Chondrocyte (in vitro differentiated cells): Measurements from ENCODE around the gene DUSP16. TPM values are rescaled to one million over a fixed set of nuclear protein-coding genes. Genes with fewer than 3 reads are reported as not detected.
"Not testable (repeated sequence)": the region's sequence is repeated elsewhere in the genome, so short reads cannot be mapped to it uniquely, and the experiment has no call there.

ENCODE experiments used
- DNase-seq: peaks from one replicate; pipeline ENCODE4 v3.0.0; 2021; ENCODE audit warnings: mixed read lengths, low spot score
- H3K27ac Mint-ChIP-seq: one replicate; pipeline ENCODE4 v1.8.0; 2021; ENCODE audit warnings: mild to moderate bottlenecking, moderate library complexity, mixed read lengths; ENCODE audit not compliant: unreplicated experiment
- H3K27me3 Mint-ChIP-seq: 2 replicates; pipeline ENCODE4 v1.8.0; 2021; ENCODE audit warnings: low read depth, mixed read lengths
- H3K36me3 Mint-ChIP-seq: 2 replicates; pipeline ENCODE4 v1.8.0; 2021; ENCODE audit warnings: low read depth, mixed read lengths
- H3K4me1 Mint-ChIP-seq: 2 replicates; pipeline ENCODE4 v1.8.0; 2021; ENCODE audit warnings: low read depth, mild to moderate bottlenecking, mixed read lengths
- H3K4me3 Mint-ChIP-seq: one replicate; pipeline ENCODE4 v1.8.0; 2021; ENCODE audit warnings: mild to moderate bottlenecking, moderate library complexity, mixed read lengths; ENCODE audit not compliant: unreplicated experiment
- H3K9me3 Mint-ChIP-seq: 2 replicates; pipeline ENCODE4 v1.8.0; 2021; ENCODE audit warnings: low read depth, mixed read lengths
- total RNA-seq: library from RNA; stranded (reverse); gene quantifications from 3 replicates; pipeline ENCODE4 v1.2.1, GENCODE V29; 2021
- TF ChIP-seq, protein P1 (sequence below): fragments of 200-600 bp; sonication (generic); IDR thresholded peaks from 2 replicates; pipeline ENCODE4 v1.5.0; 2021; ENCODE audit warnings: antibody characterized with exemption, mild to moderate bottlenecking, moderate library complexity

The DUSP16 gene
- total RNA-seq, 1 donor from 2014 or later, result 13.7 TPM

DNA sequence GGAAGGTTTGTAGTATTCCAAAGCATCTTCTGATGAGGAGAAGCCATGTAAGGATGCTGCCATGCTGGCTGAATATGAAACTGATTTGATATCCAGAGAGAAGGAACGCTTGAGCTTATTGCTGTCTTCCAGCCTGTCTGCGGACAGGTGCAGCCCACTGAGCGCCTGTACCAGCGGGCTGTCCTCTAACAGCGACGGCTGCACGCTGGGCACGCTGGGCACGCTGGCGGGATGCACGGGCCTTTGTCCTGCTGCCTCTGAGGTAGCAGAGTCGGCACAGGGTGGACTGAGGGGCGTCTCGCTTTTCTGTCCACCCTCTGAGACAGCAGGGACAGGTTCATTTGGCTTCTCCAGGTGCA lies 85.2 kb downstream of the DUSP16 start:
- TF ChIP-seq, protein P1, sequence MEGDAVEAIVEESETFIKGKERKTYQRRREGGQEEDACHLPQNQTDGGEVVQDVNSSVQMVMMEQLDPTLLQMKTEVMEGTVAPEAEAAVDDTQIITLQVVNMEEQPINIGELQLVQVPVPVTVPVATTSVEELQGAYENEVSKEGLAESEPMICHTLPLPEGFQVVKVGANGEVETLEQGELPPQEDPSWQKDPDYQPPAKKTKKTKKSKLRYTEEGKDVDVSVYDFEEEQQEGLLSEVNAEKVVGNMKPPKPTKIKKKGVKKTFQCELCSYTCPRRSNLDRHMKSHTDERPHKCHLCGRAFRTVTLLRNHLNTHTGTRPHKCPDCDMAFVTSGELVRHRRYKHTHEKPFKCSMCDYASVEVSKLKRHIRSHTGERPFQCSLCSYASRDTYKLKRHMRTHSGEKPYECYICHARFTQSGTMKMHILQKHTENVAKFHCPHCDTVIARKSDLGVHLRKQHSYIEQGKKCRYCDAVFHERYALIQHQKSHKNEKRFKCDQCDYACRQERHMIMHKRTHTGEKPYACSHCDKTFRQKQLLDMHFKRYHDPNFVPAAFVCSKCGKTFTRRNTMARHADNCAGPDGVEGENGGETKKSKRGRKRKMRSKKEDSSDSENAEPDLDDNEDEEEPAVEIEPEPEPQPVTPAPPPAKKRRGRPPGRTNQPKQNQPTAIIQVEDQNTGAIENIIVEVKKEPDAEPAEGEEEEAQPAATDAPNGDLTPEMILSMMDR, result no peak
- Mint-ChIP-seq H3K36me3 (peaks cover 23% of the 10 kb centered on the region), H3K27ac (no peak overlapping the region), H3K9me3 (no peaks in the 10 kb centered on the region), H3K27me3 (no peaks in the 10 kb centered on the region), H3K4me3 (no peak overlapping the region), H3K4me1 (no peaks in the 10 kb centered on the region)
- no peak for DNase-seq

DNA sequence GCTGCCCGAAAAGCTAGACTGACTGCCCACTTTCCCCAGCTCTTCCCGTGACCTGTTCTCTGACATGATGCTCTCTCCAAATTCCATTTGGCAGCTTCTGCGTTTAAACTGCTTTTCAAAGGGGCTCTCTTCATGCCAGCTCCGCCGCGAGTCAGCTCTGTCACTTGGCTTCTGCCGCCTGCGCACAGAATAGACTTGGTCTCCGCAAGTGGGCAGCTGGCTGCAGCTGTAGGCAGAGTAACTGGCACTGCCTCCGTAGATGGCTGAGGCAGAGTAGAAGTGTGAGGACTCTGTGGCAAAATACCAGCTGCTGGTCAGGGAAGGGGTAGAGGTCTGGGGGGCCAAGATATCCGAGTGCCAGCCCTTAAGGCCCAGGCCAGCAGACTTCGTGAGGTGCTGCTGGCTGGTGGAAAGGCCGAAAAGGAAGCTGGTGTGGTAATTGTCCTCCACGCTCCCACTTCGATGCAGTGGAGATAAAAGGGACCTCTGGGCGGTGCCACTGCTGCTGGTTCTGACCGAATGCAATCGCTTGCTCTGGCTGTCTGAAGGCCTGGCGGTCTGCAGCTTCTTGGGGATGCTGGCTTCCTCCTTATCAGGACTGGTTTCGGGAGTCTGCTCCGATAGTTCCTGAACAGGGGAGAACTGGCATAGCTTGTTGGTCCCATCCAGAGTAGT lies 85.7 kb downstream of the DUSP16 start:
- no peak for DNase-seq
- no peak overlapping the region for H3K4me3 Mint-ChIP-seq
- peaks cover 21% of the 10 kb centered on the region for H3K36me3 Mint-ChIP-seq
- no peaks in the 10 kb centered on the region for H3K9me3 Mint-ChIP-seq
- TF ChIP-seq, protein P1, result no peak
- no peak overlapping the region for H3K27ac Mint-ChIP-seq
- no peaks in the 10 kb centered on the region for H3K4me1 Mint-ChIP-seq
- H3K27me3 Mint-ChIP-seq, result no peaks in the 10 kb centered on the region

DNA sequence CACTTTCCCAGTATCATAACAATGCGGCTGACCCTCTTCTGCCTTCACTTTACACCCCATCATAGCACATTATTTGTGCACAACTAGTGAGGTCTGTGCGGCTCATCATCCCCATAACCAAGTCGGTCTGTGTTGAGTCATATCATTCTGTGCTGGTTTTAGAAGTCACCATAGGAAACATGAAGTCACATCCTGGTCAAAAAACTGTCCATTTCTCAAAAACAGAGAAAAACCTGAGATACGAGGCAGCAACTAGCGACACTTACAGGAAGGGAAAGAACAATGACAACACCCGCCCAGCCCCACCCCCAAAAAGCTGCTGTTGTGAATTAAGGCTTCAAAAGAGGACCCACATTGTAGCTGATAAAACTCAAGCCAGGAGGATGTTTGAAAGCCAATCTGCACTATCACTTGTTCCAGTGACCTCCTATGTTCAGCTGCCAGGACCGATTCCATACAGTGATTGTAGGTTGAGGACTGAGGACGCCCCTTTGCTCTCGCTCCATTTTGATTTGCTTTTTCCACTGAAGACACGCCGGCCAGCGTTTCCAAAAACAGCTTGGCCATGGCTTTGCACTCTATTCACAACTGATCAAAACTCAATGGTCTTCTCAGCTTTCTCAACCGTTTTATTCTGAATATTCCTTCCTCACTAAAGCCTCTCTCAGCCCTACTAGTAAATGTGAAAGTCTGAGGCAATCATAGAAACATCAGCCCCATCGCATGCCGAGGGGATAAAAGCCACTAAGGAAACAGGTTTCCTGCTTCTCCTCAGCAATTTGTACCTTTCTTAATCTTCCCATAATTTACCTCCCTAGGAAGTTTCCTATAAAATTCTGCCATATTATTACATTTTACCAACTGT lies 87.5 kb downstream of the DUSP16 start:
- TF ChIP-seq, protein P1, result no peak
- H3K4me1 Mint-ChIP-seq, result no peaks in the 10 kb centered on the region
- no peaks in the 10 kb centered on the region for H3K27me3 Mint-ChIP-seq

DNA sequence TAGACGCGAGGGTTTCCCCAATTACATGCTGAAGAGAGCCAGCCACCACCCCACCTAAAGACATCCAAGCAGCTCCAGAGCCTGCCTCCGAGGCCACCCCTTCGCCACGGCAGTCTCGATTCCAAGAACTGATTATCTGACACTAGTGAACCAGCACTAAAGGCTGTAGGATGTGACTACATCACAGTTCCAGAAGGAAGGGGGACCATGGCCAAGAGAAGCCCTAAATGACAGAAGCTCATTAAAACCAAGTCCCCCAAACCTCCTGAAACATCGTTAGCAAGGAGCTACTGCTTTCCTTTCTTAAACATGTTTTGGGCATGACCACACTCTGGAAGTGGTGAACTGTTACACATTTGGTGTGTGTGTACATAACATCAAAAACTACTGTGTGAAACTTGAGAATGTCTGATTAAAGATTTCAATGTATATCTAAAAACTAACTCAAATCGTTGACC lies 88.2 kb downstream of the DUSP16 start:
- Mint-ChIP-seq H3K9me3 (peaks cover 2% of the 10 kb centered on the region), H3K4me3 (no peak overlapping the region), H3K27ac (no peak overlapping the region), H3K4me1 (peaks cover 4% of the 10 kb centered on the region), H3K27me3 (no peaks in the 10 kb centered on the region), H3K36me3 (peaks cover 22% of the 10 kb centered on the region)
- DNase-seq, result no peak
- TF ChIP-seq, protein P1, result no peak

More for the DNA sequence above, 87.5 kb downstream of the DUSP16 start:
- Mint-ChIP-seq H3K36me3 (peaks cover 22% of the 10 kb centered on the region), H3K27ac (no peak overlapping the region), H3K4me3 (no peak overlapping the region), H3K9me3 (no peaks in the 10 kb centered on the region)
- no peak for DNase-seq

DNA sequence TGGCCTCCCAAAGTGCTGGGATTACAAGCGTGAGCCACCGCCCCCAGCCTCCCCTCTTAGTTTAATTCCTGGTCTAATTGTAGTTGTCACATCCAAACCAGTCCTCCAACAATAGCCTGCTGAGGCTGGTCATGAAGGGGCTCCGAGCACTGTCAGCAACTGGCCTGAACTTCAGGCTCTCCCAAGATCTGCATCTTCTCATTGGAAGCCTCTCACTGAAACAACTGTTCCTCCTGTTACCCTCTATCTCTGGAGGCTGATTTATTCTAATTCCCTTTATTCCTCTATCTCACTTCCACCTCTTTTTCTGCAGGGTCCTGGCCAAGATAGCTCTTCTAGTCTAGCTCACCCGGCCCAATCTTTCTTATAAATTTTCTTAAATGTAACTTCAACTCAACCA lies 89.4 kb downstream of the DUSP16 start:
- Mint-ChIP-seq H3K27me3 (no peaks in the 10 kb centered on the region), H3K27ac (no peak overlapping the region), H3K36me3 (peaks cover 20% of the 10 kb centered on the region), H3K9me3 (peaks cover 2% of the 10 kb centered on the region), H3K4me3 (no peak overlapping the region), H3K4me1 (peaks cover 6% of the 10 kb centered on the region)
- no peak for DNase-seq
- TF ChIP-seq, protein P1, result no peak

DNA sequence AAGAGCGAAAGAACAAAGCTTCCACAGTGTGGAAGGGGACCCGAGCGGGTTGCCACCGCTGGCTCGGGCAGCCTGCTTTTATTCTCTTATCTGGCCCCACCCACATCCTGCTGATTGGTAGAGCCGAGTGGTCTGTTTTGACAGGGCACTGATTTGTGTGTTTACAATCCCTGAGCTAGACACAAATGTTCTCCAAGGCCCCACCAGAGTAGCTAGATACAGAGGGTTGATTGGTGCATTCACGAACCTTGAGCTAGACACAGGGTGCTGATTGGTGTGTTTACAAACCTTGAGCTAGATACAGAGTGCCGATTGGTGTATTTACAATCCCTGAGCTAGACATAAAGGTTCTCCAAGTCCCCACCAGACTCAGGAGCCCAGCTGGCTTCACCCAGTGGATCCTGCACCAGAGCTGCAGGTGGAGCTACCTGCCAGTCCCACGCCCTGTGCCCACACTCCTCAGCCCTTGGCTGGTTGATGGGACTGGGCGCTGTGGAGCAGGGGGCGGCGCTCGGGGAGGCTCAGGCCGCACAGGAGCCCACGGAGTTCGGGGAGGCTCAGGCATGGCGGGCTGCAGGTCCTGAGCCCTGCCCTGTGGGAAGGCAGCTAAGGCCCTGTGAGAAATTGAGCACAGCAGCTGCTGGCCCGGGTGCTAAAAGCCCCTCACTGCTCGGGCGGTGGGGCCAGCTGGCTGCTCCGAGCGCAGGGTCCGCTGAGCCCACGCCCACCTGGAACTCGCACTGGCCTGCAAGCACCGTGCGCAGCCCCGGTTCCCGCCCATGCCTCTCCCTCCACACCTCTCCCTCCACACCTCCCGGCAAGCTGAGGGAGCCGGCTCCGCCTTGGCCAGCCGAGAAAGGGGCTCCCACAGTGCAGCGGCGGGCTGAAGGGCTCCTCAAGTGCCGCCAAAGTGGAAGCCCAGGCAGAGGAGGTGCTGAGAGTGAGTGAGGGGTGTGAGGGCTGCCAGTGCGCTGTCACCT lies 90.4 kb downstream of the DUSP16 start:
- H3K4me3 Mint-ChIP-seq, H3K27me3 Mint-ChIP-seq: not testable (repeated sequence)
- peaks cover 16% of the 10 kb centered on the region for H3K36me3 Mint-ChIP-seq

More for the DNA sequence above, 90.4 kb downstream of the DUSP16 start:
- not testable (repeated sequence) for H3K4me1 Mint-ChIP-seq, H3K27ac Mint-ChIP-seq, DNase-seq, H3K9me3 Mint-ChIP-seq
